HepG2 (cell line): Measurements from ENCODE around the gene GAL3ST3. TPM values are rescaled to one million over a fixed set of nuclear protein-coding genes. Genes with fewer than 3 reads are reported as not detected.
A peak's percentile ranks its signal among the peaks of the same experiment; 100 is the strongest.

Experiments
- AHDC1 ChIP-seq: sonication (generic); formaldehyde crosslinking; IDR thresholded peaks from 2 replicates; pipeline ENCODE4 v1.5.1; 2020; ENCODE audit warnings: mild to moderate bottlenecking, missing genetic modification reagents, borderline replicate concordance
- ATF4 ChIP-seq, 2 experiments: fragments of 450-650 bp in 1 of 2; sonication (generic) in 1 of 2; formaldehyde crosslinking; IDR thresholded peaks; 2 replicates each; pipeline versions ENCODE4 v1.5.0 to v1.8.0; 2020 to 2022; ENCODE audit warnings: mild to moderate bottlenecking in 1 of 2, missing genetic modification reagents in 1 of 2
- CEBPG ChIP-seq: IDR thresholded peaks from 2 replicates; pipeline ENCODE4 v1.6.1; 2016
- CHD4 ChIP-seq: fragments of 200-600 bp; sonication (generic); IDR thresholded peaks from 2 replicates; pipeline ENCODE4 v1.7.0; 2017; ENCODE audit warnings: mild to moderate bottlenecking, low read length, borderline replicate concordance
- FOXP1 ChIP-seq, 2 experiments: fragments of 450-650 bp in 1 of 2; IDR thresholded peaks; 2 replicates each; pipeline ENCODE4 v1.6.1; 2017 to 2018; ENCODE audit warnings: antibody characterized with exemption in 1 of 2
- GPN1 ChIP-seq: sonication (generic); formaldehyde crosslinking; IDR thresholded peaks from 2 replicates; pipeline ENCODE4 v1.5.1; 2020; ENCODE audit warnings: missing genetic modification reagents, borderline replicate concordance
- MLLT10 ChIP-seq: sonication (generic); formaldehyde crosslinking; IDR thresholded peaks from 2 replicates; pipeline ENCODE4 v1.4.0; 2020; ENCODE audit warnings: missing genetic modification reagents
- NR3C1 ChIP-seq: sonication (generic); formaldehyde crosslinking; IDR thresholded peaks from 2 replicates; pipeline ENCODE4 v1.4.0; 2020; ENCODE audit warnings: missing genetic modification reagents
- PRDM4 ChIP-seq: sonication (generic); formaldehyde crosslinking; IDR thresholded peaks from 2 replicates; pipeline ENCODE4 v1.9.0; 2021; ENCODE audit warnings: missing genetic modification reagents, borderline replicate concordance
- ZBTB26 ChIP-seq: IDR thresholded peaks from 2 replicates; pipeline ENCODE4 v1.6.1; 2016; ENCODE audit warnings: missing compliant biosample characterization, missing genetic modification reagents, borderline replicate concordance
- ZNF251 ChIP-seq: sonication (generic); formaldehyde crosslinking; IDR thresholded peaks from 2 replicates; pipeline ENCODE4 v1.9.0; 2021; ENCODE audit warnings: mild to moderate bottlenecking, missing genetic modification reagents
- ZNF281 ChIP-seq: sonication (generic); formaldehyde crosslinking; IDR thresholded peaks from 2 replicates; pipeline ENCODE4 v1.4.0; 2020; ENCODE audit warnings: missing genetic modification reagents, borderline replicate concordance
- ZNF430 ChIP-seq: sonication (generic); formaldehyde crosslinking; IDR thresholded peaks from 2 replicates; pipeline ENCODE4 v1.9.0; 2021; ENCODE audit warnings: mild to moderate bottlenecking, missing genetic modification reagents
- ZNF788 ChIP-seq: sonication (generic); formaldehyde crosslinking; IDR thresholded peaks from 2 replicates; pipeline ENCODE4 v1.5.0; 2020; ENCODE audit warnings: mild to moderate bottlenecking, missing genetic modification reagents, borderline replicate concordance
- polyA plus RNA-seq, 8 experiments: library from polyadenylated mRNA; depleted of rRNA in 3 of 8; stranded (reverse) in 7 of 8; unstranded in 1 of 8; fragments of >200 nt; fragmentation: Illumina TruSeq in 4 of 8; extraction: Trizol in 4 of 8; gene quantifications; 2 replicates each; pipeline versions ENCODE4 v1.2.1 to v1.2.3, GENCODE V29; 2011 to 2016; ENCODE audit warnings: low read depth in 4 of 8, missing spikeins in 1 of 8, mixed read lengths in 1 of 8; ENCODE audit not compliant: insufficient read depth in 1 of 8
- total RNA-seq, 5 experiments: library from RNA; depleted of rRNA; stranded (reverse); fragments of >200 nt; fragmentation: Illumina TruSeq; extraction: Trizol; gene quantifications; 2 replicates each; pipeline ENCODE4 v1.2.3, GENCODE V29; 2016; ENCODE audit warnings: low read depth in 1 of 5

GAL3ST3 gene
- total and polyA plus RNA-seq, 2 of the 13 experiments (the other 11 are each of a cell fraction or from before 2014, with no cell fraction given): not detected

GRCh38 chr11:66002648-66003225, 46.2 kb downstream of the GAL3ST3 start (continued):
- TF ChIP-seq ATF4 (CRISPR knock-in tag; IDR thresholded peaks at IDR 0.05) (no peak), NR3C1 (CRISPR knock-in tag) (no peak), AHDC1 (peak; percentile 31; the same call in 1 of the 2 replicates), CHD4 (no peak), PRDM4 (0 out of 2 replicates have a peak, but pooled peaks have one; percentile 32), FOXP1 (IDR thresholded peaks at IDR 0.05) (no peak), FOXP1 (CRISPR knock-in tag; IDR thresholded peaks at IDR 0.05) (no peak), CEBPG (CRISPR knock-in tag) (0 out of 2 replicates have a peak, but pooled peaks have one; percentile 11), GPN1 (no peak), MLLT10 (CRISPR knock-in tag) (no peak), ZNF251 (CRISPR knock-in tag) (no peak), ZNF281 (CRISPR knock-in tag) (0 out of 2 replicates have a peak, but pooled peaks have one; percentile 23), ZNF430 (0 out of 2 replicates have a peak, but pooled peaks have one; percentile 12), ZNF788 (CRISPR knock-in tag) (0 out of 2 replicates have a peak, but pooled peaks have one; percentile 41), ZBTB26 (CRISPR knock-in tag) (0 out of 2 replicates have a peak, but pooled peaks have one; percentile 31)
